Thyroid gland (tissue), 4 donors: Measurements from ENCODE around the gene LILRA1. TPM values are rescaled to one million over a fixed set of nuclear protein-coding genes. Genes with fewer than 3 reads are reported as not detected.
"Not testable (repeated sequence)": the region's sequence is repeated elsewhere in the genome, so short reads cannot be mapped to it uniquely, and the experiment has no call there.

Experiments
- DNase-seq, 2 donors: peaks; one replicate each; pipeline ENCODE4 v3.0.0-alpha.2; 2019
- H3K27ac ChIP-seq, 3 donors: fragments of 200-600 bp; sonication (generic); 1 replicate in 2 of 3; 2 replicates in 1 of 3; pipeline ENCODE4 v1.5.1; 2016 to 2019; ENCODE audit warnings: mild to moderate bottlenecking in 1 of 3, moderate library complexity in 1 of 3
- H3K27me3 ChIP-seq: fragments of 200-600 bp; sonication (generic); one replicate; pipeline ENCODE4 v1.5.1; 2019
- H3K36me3 ChIP-seq, 2 donors: fragments of 200-600 bp; sonication (generic); one replicate each; pipeline ENCODE4 v1.5.1; 2016 to 2019
- H3K4me1 ChIP-seq, 2 donors: fragments of 200-600 bp; sonication (generic); one replicate each; pipeline ENCODE4 v1.5.1; 2017 to 2019
- H3K4me3 ChIP-seq, 3 donors: fragments of 200-600 bp; sonication (generic); replicated peaks in 1 of 3; 1 replicate in 2 of 3; 2 replicates in 1 of 3; pipeline ENCODE4 v1.5.1; 2016; ENCODE audit warnings: mild to moderate bottlenecking in 1 of 3
- H3K9me3 ChIP-seq: fragments of 200-600 bp; sonication (generic); one replicate; pipeline ENCODE4 v1.5.1; 2017
- POLR2A ChIP-seq, 2 donors: fragments of 450-650 bp; IDR thresholded peaks; one replicate each; pipeline ENCODE4 v1.6.1; 2017; ENCODE audit warnings: antibody characterized with exemption in 2 of 2, mild to moderate bottlenecking in 2 of 2, moderate library complexity in 1 of 2
- WGBS, 2 donors: methylation state at CpG; one replicate each; pipeline ENCODE4 v1.1.5; 2017; 5-methylcytosine and 5-hydroxymethylcytosine counted together
- intact Hi-C: fragments of 100-400 bp; cut with DNase I; formaldehyde crosslinking; loops from one replicate; pipeline ENCODE4 v1.15.1; 2023
- total RNA-seq, 4 donors: library from RNA; depleted of rRNA; stranded (reverse); fragments of >200 nt; gene quantifications; one replicate each; pipeline ENCODE4 v1.2.3, GENCODE V29; 2016
- TF ChIP-seq, protein P1 (sequence below), 6 experiments: fragments of 200-600 bp in 3 of 6; fragments of 450-650 bp in 3 of 6; sonication (generic) in 3 of 6; IDR thresholded peaks; one replicate each; pipeline ENCODE4 v1.5.1; 2016 to 2019; ENCODE audit warnings: antibody characterized with exemption in 6 of 6, mild to moderate bottlenecking in 2 of 6, inconsistent platforms in 1 of 6, moderate library complexity in 1 of 6

The LILRA1 gene
- total RNA-seq, 4 donors from 2014 or later = 0.54 TPM; not detected in 3

DNA sequence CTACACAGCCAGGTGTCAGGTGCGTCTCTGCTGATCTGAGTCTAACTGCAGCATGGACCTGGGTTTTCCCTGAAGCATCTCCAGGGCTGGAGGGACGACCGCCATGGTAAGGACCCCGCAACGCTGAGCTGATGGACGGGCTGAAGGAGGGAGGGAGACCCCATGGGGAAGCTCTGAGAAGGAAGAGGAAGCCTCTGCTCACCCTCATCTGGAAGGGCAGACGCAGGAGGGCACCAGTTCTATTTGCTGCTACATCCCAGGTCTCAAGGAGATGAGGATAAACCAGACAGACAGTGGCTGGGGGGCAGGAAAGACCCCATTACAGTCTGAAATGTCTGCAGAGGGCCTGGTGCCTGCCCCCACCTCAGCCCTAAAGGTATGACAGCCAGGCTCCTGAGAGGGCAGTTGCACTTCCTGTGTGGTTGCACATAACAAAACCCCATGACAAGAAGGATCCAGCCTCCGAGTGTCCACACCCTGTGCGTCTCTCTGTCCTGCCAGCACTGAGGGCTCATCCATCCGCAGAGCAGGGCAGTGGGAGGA, 20.0 kb upstream of the LILRA1 start, which contains the start of gene LILRA2:
TSS of gene LILRA2 (plus strand) at position 461 of the 543 bp plus-strand sequence. CDS start 89 bp downstream, outside the sequence.
- TF ChIP-seq, protein P1, sequence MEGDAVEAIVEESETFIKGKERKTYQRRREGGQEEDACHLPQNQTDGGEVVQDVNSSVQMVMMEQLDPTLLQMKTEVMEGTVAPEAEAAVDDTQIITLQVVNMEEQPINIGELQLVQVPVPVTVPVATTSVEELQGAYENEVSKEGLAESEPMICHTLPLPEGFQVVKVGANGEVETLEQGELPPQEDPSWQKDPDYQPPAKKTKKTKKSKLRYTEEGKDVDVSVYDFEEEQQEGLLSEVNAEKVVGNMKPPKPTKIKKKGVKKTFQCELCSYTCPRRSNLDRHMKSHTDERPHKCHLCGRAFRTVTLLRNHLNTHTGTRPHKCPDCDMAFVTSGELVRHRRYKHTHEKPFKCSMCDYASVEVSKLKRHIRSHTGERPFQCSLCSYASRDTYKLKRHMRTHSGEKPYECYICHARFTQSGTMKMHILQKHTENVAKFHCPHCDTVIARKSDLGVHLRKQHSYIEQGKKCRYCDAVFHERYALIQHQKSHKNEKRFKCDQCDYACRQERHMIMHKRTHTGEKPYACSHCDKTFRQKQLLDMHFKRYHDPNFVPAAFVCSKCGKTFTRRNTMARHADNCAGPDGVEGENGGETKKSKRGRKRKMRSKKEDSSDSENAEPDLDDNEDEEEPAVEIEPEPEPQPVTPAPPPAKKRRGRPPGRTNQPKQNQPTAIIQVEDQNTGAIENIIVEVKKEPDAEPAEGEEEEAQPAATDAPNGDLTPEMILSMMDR (IDR thresholded peaks at IDR 0.05) = no peak
- 68 to 72% methylated on average over 8 to 10 of the region's 10 CpGs for WGBS, 2 donors
- intact Hi-C loops = no loop called here
- DNase-seq = no peak
- no peaks in the 10 kb centered on the region for H3K27me3 ChIP-seq
- H3K27ac ChIP-seq = no peak within 1 kb of the TSS
- no peaks in the 10 kb centered on the region for H3K36me3 ChIP-seq
- no peaks in the 10 kb centered on the region for H3K9me3 ChIP-seq
- H3K4me3 ChIP-seq = no peak within 1 kb of the TSS
- no peaks in the 10 kb centered on the region for H3K4me1 ChIP-seq

- no peaks in the 10 kb centered on the region for H3K36me3 ChIP-seq
- no peak overlapping the region for H3K27ac ChIP-seq
- H3K4me1 ChIP-seq = no peaks in the 10 kb centered on the region
- DNase-seq = no peak
- TF ChIP-seq POLR2A (IDR thresholded peaks at IDR 0.05) = no peak
- no peak overlapping the region for H3K4me3 ChIP-seq
- no peaks in the 10 kb centered on the region for H3K27me3 ChIP-seq
- no peaks in the 10 kb centered on the region for H3K9me3 ChIP-seq
- WGBS, 2 donors = 38 to 54% methylated on average over 4 of the region's 4 CpGs
- intact Hi-C loops = no loop called here
Measured at GRCh38 chr19:54574051-54574450, 19.4 kb upstream of the LILRA1 start.

DNA sequence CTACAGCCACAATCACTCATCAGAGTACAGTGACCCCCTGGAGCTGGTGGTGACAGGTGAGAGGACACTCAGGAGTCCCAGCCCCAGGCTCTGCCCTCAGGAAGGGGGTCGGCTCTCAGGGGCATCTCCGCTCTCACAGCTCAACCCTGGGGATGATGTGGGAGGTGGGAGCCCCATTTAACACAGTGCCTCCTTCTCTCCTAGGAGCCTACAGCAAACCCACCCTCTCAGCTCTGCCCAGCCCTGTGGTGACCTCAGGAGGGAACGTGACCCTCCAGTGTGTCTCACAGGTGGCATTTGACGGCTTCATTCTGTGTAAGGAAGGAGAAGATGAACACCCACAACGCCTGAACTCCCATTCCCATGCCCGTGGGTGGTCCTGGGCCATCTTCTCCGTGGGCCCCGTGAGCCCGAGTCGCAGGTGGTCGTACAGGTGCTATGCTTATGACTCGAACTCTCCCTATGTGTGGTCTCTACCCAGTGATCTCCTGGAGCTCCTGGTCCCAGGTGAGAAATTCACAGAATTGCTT, 18.8 kb upstream of the LILRA1 start:
- no peak for DNase-seq
- no peaks in the 10 kb centered on the region for H3K27me3 ChIP-seq
- TF ChIP-seq, protein P1 (IDR thresholded peaks at IDR 0.05) = no peak
- TF ChIP-seq POLR2A (IDR thresholded peaks at IDR 0.05) = no peak
- no peak overlapping the region for H3K27ac ChIP-seq
- H3K9me3 ChIP-seq = no peaks in the 10 kb centered on the region
- intact Hi-C loops = no loop called here
- WGBS, 2 donors = 71 to 85% methylated on average over 12 of the region's 12 CpGs
- no peak overlapping the region for H3K4me3 ChIP-seq
- no peaks in the 10 kb centered on the region for H3K36me3 ChIP-seq
- no peaks in the 10 kb centered on the region for H3K4me1 ChIP-seq

- 72 to 74% methylated on average over 5 to 9 of the region's 9 CpGs for WGBS, 2 donors
- H3K4me1 ChIP-seq, H3K36me3 ChIP-seq, intact Hi-C loops, DNase-seq, H3K4me3 ChIP-seq, H3K27ac ChIP-seq, H3K27me3 ChIP-seq, H3K9me3 ChIP-seq: not testable (repeated sequence)
Measured at GRCh38 chr19:54575205-54575604, 18.2 kb upstream of the LILRA1 start.

GRCh38 chr19:54576411-54576976, 16.9 kb upstream of the LILRA1 start:
- H3K9me3 ChIP-seq = no peaks in the 10 kb centered on the region
- H3K36me3 ChIP-seq = no peaks in the 10 kb centered on the region
- no peak overlapping the region for H3K27ac ChIP-seq
- TF ChIP-seq POLR2A (IDR thresholded peaks at IDR 0.05) = no peak
- TF ChIP-seq, protein P1 (IDR thresholded peaks at IDR 0.05) = no peak
- no peak for DNase-seq
- intact Hi-C loops = no loop called here
- no peak overlapping the region for H3K4me3 ChIP-seq
- WGBS, 2 donors = 66 to 79% methylated on average over 4 to 6 of the region's 6 CpGs
- no peaks in the 10 kb centered on the region for H3K27me3 ChIP-seq
- H3K4me1 ChIP-seq = no peaks in the 10 kb centered on the region

- H3K9me3 ChIP-seq = no peaks in the 10 kb centered on the region
- intact Hi-C loops = no loop called here
- DNase-seq = no peak
Measured at GRCh38 chr19:54577334-54577733, 16.1 kb upstream of the LILRA1 start.

DNA sequence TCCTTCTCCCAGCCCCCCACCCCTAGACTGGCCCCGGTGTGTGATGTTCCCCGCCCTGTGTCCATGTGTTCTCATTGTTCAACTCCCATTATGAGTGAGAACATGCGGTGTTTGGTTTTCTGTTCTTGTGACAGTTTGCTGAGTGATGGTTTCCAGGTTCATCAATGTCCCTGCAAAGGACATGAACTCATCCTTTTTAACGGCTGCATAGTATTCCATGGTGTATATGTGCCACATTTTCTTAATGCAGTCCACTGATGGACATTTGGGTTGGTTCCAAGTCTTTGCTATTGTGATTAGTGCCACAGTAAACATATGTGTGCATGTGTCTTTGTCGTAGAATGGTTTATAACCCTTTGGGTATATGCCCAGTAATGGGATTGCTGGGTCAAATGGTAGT, 15.2 kb upstream of the LILRA1 start:
- H3K36me3 ChIP-seq, H3K4me3 ChIP-seq, DNase-seq, H3K27me3 ChIP-seq, H3K27ac ChIP-seq, H3K4me1 ChIP-seq, H3K9me3 ChIP-seq, intact Hi-C loops: not testable (repeated sequence)
- 78 to 85% methylated on average over 5 of the region's 5 CpGs for whole genome bisulfite sequencing, 2 donors

More at GRCh38 chr19:54577334-54577733, 16.1 kb upstream of the LILRA1 start:
- no peak for TF ChIP-seq POLR2A (IDR thresholded peaks at IDR 0.05)
- TF ChIP-seq, protein P1 (IDR thresholded peaks at IDR 0.05) = no peak
- no peaks in the 10 kb centered on the region for H3K27me3 ChIP-seq
- 73 to 81% methylated on average over 3 of the region's 3 CpGs for WGBS, 2 donors
- H3K27ac ChIP-seq = no peak overlapping the region
- H3K36me3 ChIP-seq = no peaks in the 10 kb centered on the region
- no peaks in the 10 kb centered on the region for H3K4me1 ChIP-seq
- no peak overlapping the region for H3K4me3 ChIP-seq
